SKM-1 treated with dmso at 0.1 percent for 144 hours (cell line): ENCODE results near the gene ANO9.

Source experiments
- DNase-seq: peaks from one replicate; lab custom pipeline; 2025; ENCODE audit not compliant: unreplicated experiment; lab: John Stamatoyannopoulos, UW

The ANO9 gene

GRCh38 chr11:441418-442274, at the start of gene ANO9:
TSS of gene ANO9 (minus strand) at chr11:442011. CDS start at chr11:441926, 85 bp downstream.
- DNase-seq: no peak

- DNase-seq: no peak
Measured at GRCh38 chr11:491358-491757, 49.5 kb upstream of the ANO9 start.

- no peak for DNase-seq
Measured at GRCh38 chr11:490930-491260, 49.1 kb upstream of the ANO9 start.

- no peak for DNase-seq
Measured at GRCh38 chr11:490186-490929, 48.5 kb upstream of the ANO9 start.

- DNase-seq: no peak
Measured at GRCh38 chr11:489610-490185, 47.9 kb upstream of the ANO9 start.

- no peak for DNase-seq
Measured at GRCh38 chr11:488992-489391, 47.2 kb upstream of the ANO9 start.

GRCh38 chr11:488579-488978, 46.8 kb upstream of the ANO9 start:
- DNase-seq: no peak

GRCh38 chr11:488062-488461, 46.3 kb upstream of the ANO9 start:
- DNase-seq: no peak

- DNase-seq: no peak
Measured at GRCh38 chr11:487571-488021, 45.8 kb upstream of the ANO9 start.

GRCh38 chr11:486189-486588, 44.4 kb upstream of the ANO9 start:
- DNase-seq: no peak

- DNase-seq: no peak
Measured at GRCh38 chr11:484616-485015, 42.8 kb upstream of the ANO9 start.

- DNase-seq: no peak
Measured at GRCh38 chr11:479311-479710, 37.5 kb upstream of the ANO9 start.

GRCh38 chr11:477052-477715, 35.4 kb upstream of the ANO9 start:
- DNase-seq: no peak

- no peak for DNase-seq
Measured at GRCh38 chr11:476416-476815, 34.6 kb upstream of the ANO9 start.

- no peak for DNase-seq
Measured at GRCh38 chr11:475941-476340, 34.1 kb upstream of the ANO9 start.

- DNase-seq: no peak
Measured at GRCh38 chr11:474914-475506, 33.2 kb upstream of the ANO9 start.

- DNase-seq: no peak
Measured at GRCh38 chr11:473962-474785, 32.4 kb upstream of the ANO9 start.

- DNase-seq: no peak
Measured at GRCh38 chr11:473415-473814, 31.6 kb upstream of the ANO9 start.

- no peak for DNase-seq
Measured at GRCh38 chr11:472816-473215, 31.0 kb upstream of the ANO9 start.

- DNase-seq: no peak
Measured at GRCh38 chr11:472272-472671, 30.5 kb upstream of the ANO9 start.
